ENCODE measurements around the gene CCDC201.

CCDC201 gene

GRCh38 chr7:45881759-45882464, 9.0 kb upstream of the CCDC201 start:
- TF ChIP-seq ZNF8 (CRISPR knock-in tag; IDR thresholded peaks at IDR 0.05) (no peak), POU6F1 (CRISPR knock-in tag; IDR thresholded peaks at IDR 0.05; ENCODE audit: borderline replicate concordance, low read depth) (no peak), CSRNP3 (CRISPR knock-in tag; IDR thresholded peaks at IDR 0.05) (no peak), ESRRG (CRISPR knock-in tag; IDR thresholded peaks at IDR 0.05) (no peak), CSDC2 (CRISPR knock-in tag; IDR thresholded peaks at IDR 0.05) (no peak), GLIS3 (CRISPR knock-in tag; IDR thresholded peaks at IDR 0.05) (no peak), CREB5 (CRISPR knock-in tag; IDR thresholded peaks at IDR 0.05; ENCODE audit: low read depth) (no peak), ZNF70 (CRISPR knock-in tag; IDR thresholded peaks at IDR 0.05) (no peak), SNAI2 (CRISPR knock-in tag; IDR thresholded peaks at IDR 0.05) (no peak), RARB (CRISPR knock-in tag; IDR thresholded peaks at IDR 0.05) (no peak), ZFP3 (CRISPR knock-in tag; IDR thresholded peaks at IDR 0.05) (no peak), PPARA (CRISPR knock-in tag; IDR thresholded peaks at IDR 0.05; ENCODE audit: borderline replicate concordance) (no peak), ISL1 (CRISPR knock-in tag; IDR thresholded peaks at IDR 0.05) (no peak), ZNF565 (CRISPR knock-in tag; conservative IDR thresholded peaks at IDR 0.05; ENCODE audit: low read depth) (no peak)
- ATAC-seq = no peak

- TF ChIP-seq ZC3H10 (CRISPR knock-in tag; IDR thresholded peaks at IDR 0.05) (no peak), PPARA (CRISPR knock-in tag; IDR thresholded peaks at IDR 0.05; ENCODE audit: borderline replicate concordance) (no peak), BACH2 (CRISPR knock-in tag; IDR thresholded peaks at IDR 0.05; ENCODE audit: borderline replicate concordance) (no peak), ZNF70 (CRISPR knock-in tag; IDR thresholded peaks at IDR 0.05) (no peak), SNAI2 (CRISPR knock-in tag; IDR thresholded peaks at IDR 0.05) (no peak), TSHZ2 (CRISPR knock-in tag; IDR thresholded peaks at IDR 0.05) (no peak), ZFP3 (CRISPR knock-in tag; IDR thresholded peaks at IDR 0.05) (no peak), POU6F1 (CRISPR knock-in tag; IDR thresholded peaks at IDR 0.05; ENCODE audit: borderline replicate concordance, low read depth) (no peak), ESRRG (CRISPR knock-in tag; IDR thresholded peaks at IDR 0.05) (no peak), TCF4 (CRISPR knock-in tag; IDR thresholded peaks at IDR 0.05; ENCODE audit: borderline replicate concordance) (no peak), OSR1 (CRISPR knock-in tag; IDR thresholded peaks at IDR 0.05) (no peak), CSRNP3 (CRISPR knock-in tag; IDR thresholded peaks at IDR 0.05) (no peak), ZNF565 (CRISPR knock-in tag; conservative IDR thresholded peaks at IDR 0.05; ENCODE audit: low read depth) (no peak)
- no peak for ATAC-seq
Measured at GRCh38 chr7:45881280-45881758, 8.4 kb upstream of the CCDC201 start.
